ENCODE measurements around the gene ANXA3.

- TF ChIP-seq CTCF (IDR thresholded peaks at IDR 0.05) (no peak), POLR2A (IDR thresholded peaks at IDR 0.05) (no peak)
These were observed 14.4 kb downstream of the ANXA3 start for GRCh38 chr4:78565971-78566372.

Data from adrenal gland (tissue), 5 donors.